ENCODE measurements around the gene RGS6.

GRCh38 chr14:72401101-72401625 is 468.9 kb downstream of the RGS6 start:
- TF ChIP-seq CTCF (conservative IDR thresholded peaks at IDR 0.05) (no peak), ZFX (IDR thresholded peaks at IDR 0.05) (no peak)
